ENCODE measurements around the gene CTDSPL.

CTDSPL gene

GRCh38 chr3:37912052-37912733, 50.5 kb downstream of the CTDSPL start:
- no peak for DNase-seq (ENCODE audit: low read depth in 1 of 2, low spot score in 1 of 2)

- no peak for DNase-seq (ENCODE audit: low read depth in 1 of 2, low spot score in 1 of 2)
These were observed 51.8 kb downstream of the CTDSPL start for GRCh38 chr3:37913522-37913921.

GRCh38 chr3:37916685-37917084, 55.0 kb downstream of the CTDSPL start:
- DNase-seq (ENCODE audit: low read depth in 1 of 2, low spot score in 1 of 2), result no peak

GRCh38 chr3:37918627-37919026, 56.9 kb downstream of the CTDSPL start:
- no peak for DNase-seq (ENCODE audit: low read depth in 1 of 2, low spot score in 1 of 2)

- DNase-seq (ENCODE audit: low read depth in 1 of 2, low spot score in 1 of 2), result no peak
These were observed 58.5 kb downstream of the CTDSPL start for GRCh38 chr3:37920156-37920699.

DNA sequence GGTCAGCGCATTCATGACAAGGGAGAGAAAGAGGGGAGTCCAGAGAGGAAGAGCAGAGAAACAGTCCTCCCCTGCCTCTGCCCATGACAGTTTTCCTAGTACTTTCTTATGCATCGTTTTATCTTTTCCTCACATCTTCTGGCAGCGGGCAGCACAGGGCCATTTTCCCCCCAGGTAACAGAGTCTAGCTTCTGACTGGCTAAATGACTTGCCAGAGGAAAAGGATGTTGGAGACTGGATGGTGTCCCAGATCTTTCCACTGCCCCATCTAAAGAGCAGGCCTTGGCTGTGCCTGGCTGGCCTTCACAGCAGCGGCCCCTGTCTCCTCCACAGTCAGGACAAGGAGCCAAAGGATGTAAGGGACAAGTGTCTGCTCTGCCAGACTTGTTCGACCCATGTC, 59.3 kb downstream of the CTDSPL start:
- no peak for DNase-seq (ENCODE audit: low read depth in 1 of 2, low spot score in 1 of 2)

- no peak for DNase-seq (ENCODE audit: low read depth in 1 of 2, low spot score in 1 of 2)
These were observed 61.3 kb downstream of the CTDSPL start for GRCh38 chr3:37922721-37923568.

- no peak for DNase-seq (ENCODE audit: low read depth in 1 of 2, low spot score in 1 of 2)
These were observed 61.9 kb downstream of the CTDSPL start for GRCh38 chr3:37923569-37924040.

- DNase-seq (ENCODE audit: low read depth in 1 of 2, low spot score in 1 of 2), result no peak
These were observed 62.8 kb downstream of the CTDSPL start for GRCh38 chr3:37924453-37924852.

DNA sequence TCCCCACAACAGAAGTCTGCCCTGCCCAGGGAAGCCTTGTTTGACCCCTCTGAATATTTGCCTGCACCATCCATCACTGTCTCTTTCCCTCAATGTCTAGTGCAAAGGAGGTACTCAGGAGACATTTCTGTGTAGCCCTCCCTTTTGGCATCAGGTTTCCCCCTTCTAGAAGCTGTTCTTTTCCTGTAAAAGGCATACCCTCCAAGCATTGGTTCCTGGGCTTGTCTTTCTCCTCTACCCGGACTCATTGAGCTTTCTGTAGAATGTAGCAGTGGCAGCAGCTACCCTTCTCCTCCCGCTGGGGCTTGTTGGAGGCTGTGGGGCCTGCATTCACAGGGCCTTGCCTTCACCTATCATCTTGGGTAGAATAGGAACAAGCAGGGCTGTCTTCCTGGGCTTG, 63.5 kb downstream of the CTDSPL start:
- DNase-seq (ENCODE audit: low read depth in 1 of 2, low spot score in 1 of 2), result no peak

DNA sequence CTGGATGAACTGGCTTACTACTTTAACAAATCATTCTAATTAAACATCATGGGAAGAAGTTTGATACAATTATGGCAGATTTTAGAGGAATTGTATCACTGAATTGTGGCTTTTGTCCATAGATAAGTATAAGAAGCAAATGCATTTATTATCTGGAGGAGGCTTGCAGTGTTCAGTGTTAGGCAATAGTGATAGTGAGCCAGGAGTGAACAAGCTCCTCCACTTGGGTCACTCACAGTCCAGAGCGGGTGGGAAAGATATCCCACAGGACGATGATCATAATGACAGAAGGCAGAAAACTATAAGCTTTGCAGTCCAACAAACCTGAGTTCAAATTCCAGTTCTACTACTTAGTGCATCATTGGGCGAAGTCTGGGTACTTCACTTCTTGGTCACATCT, 64.9 kb downstream of the CTDSPL start:
- no peak for DNase-seq (ENCODE audit: low read depth in 1 of 2, low spot score in 1 of 2)

DNA sequence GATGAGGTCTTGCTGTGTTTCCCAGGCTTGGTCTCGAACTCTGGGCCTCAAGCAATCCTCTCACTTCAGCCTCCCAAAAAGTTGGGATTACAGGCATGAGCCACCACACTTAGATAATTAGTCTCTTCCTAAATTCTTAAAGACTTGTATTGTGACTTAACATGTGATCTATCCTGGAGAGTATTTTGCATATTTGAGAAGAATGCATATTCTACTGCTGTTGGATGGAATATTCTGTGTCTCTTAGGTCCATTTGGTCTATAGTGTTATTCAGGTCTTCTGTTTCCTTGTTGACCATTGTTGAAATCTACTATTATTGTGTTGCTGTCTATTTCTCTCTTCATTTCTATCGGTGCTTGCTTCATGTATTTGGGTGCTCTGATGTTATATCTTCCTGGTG, 68.8 kb downstream of the CTDSPL start:
- DNase-seq (ENCODE audit: low read depth in 1 of 2, low spot score in 1 of 2), result no peak

- DNase-seq (ENCODE audit: low read depth in 1 of 2, low spot score in 1 of 2), result no peak
These were observed 70.8 kb downstream of the CTDSPL start for GRCh38 chr3:37932505-37932904.

DNA sequence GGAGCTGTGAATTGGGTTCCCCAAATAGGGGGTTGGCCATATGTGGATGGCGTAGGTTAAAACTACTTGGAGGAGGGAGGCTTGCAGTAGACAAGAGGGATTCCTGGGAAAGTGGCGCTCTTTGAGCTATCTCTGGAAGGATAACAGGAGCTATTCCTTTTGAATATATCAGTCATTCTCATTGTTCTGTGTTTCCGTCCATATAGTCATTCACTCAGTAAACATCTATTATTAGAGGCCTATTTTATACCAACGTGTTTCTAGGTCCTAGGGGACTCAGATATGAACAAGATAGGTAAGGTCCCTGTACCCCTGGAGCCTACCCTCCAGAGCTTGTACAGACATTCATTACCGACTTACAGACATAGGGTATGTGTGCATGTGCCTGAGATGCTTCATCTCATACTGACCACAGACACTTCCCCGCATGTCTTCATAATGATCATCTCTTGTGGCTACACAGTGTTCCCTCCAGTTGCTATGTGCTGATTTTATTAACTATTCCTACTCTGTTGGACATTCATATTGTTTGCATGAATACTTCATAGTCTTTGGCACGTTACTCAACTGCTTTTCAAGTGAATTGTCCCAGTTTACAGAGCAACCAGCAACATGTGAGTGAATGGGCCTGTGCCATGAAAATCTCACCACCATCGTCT, 73.1 kb downstream of the CTDSPL start:
- DNase-seq (ENCODE audit: low read depth in 1 of 2, low spot score in 1 of 2), result no peak

- DNase-seq (ENCODE audit: low read depth in 1 of 2, low spot score in 1 of 2), result no peak
These were observed 73.6 kb downstream of the CTDSPL start for GRCh38 chr3:37935290-37935668.

- no peak for DNase-seq (ENCODE audit: low read depth in 1 of 2, low spot score in 1 of 2)
These were observed 74.3 kb downstream of the CTDSPL start for GRCh38 chr3:37935756-37936666.

DNA sequence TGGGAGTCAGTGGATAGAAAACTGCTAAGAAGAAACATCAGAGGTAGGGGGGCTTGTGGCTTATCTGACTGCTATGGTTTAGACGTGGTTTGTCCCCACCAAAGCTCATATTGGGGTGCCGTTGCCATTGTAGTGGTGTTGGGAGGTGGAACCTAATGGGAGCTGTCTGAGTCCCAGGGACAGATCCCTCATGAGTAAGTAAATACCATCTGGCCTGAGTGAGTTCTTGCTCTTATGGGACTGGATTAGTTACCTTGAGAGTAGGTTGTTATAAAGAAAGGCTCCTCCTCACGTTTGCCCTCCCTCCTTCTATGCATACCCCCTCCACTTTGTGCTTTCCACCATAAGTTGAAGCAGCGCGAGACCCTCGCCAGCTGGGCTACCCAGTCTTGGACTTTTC, 75.5 kb downstream of the CTDSPL start:
- DNase-seq (ENCODE audit: low read depth in 1 of 2, low spot score in 1 of 2), result no peak

- no peak for DNase-seq (ENCODE audit: low read depth in 1 of 2, low spot score in 1 of 2)
These were observed 76.3 kb downstream of the CTDSPL start for GRCh38 chr3:37938011-37938410.

DNA sequence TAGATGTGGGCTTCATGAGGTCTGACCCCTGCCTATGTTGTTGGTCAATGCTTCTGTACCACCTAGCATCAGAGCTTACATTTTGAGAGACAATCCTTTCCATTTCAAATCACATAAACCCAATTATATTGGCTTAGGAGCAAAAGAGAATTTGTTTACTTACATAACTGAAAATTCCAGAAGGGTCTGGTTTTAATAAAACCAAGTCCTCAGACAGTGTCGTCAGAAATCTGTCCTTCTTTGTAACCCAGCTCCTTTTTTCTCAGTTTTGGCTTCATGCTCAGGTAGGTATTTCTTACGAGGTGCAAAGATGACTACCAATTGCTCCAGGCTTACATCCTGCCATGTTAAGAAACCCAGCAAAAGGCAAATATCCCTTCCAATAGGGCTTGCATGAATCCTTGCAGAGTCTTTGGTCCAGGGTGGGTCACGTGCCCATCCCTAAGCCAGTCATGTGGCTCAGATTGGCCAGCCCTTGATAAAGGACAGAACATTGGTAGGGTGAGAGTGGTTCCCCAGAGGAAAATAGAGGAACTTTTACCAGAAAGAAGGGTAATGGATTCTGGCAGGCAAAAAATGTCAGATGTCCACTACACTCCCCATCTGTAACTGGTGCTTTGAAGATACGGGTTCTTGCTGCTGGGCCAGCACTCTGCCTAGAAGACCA, 78.7 kb downstream of the CTDSPL start:
- DNase-seq (ENCODE audit: low read depth in 1 of 2, low spot score in 1 of 2), result no peak

Measured in activated CD4-positive, alpha-beta T cell treated with anti-CD3 and anti-CD28 coated beads, Interleukin-2, amount 50 U/mL, for 24 hours (primary cell).